Glomerular endothelial cell (primary cell): Measurements from ENCODE around the gene FBXL22. TPM values are rescaled to one million over a fixed set of nuclear protein-coding genes. Genes with fewer than 3 reads are reported as not detected.
A peak's percentile ranks its signal among the peaks of the same experiment; 100 is the strongest.

Experiments
- DNase-seq: peaks from one replicate; pipeline ENCODE4 v3.0.0-alpha.2; 2011; ENCODE audit warnings: low read depth, low spot score; ENCODE audit errors: extremely low read depth
- total RNA-seq: library from RNA; depleted of rRNA; stranded (reverse); fragments of >200 nt; gene quantifications from 2 replicates; pipeline ENCODE4 v1.2.3, GENCODE V29; 2015

FBXL22 gene
- total RNA-seq, 1 donor from 2014 or later = 0.12 TPM

DNA sequence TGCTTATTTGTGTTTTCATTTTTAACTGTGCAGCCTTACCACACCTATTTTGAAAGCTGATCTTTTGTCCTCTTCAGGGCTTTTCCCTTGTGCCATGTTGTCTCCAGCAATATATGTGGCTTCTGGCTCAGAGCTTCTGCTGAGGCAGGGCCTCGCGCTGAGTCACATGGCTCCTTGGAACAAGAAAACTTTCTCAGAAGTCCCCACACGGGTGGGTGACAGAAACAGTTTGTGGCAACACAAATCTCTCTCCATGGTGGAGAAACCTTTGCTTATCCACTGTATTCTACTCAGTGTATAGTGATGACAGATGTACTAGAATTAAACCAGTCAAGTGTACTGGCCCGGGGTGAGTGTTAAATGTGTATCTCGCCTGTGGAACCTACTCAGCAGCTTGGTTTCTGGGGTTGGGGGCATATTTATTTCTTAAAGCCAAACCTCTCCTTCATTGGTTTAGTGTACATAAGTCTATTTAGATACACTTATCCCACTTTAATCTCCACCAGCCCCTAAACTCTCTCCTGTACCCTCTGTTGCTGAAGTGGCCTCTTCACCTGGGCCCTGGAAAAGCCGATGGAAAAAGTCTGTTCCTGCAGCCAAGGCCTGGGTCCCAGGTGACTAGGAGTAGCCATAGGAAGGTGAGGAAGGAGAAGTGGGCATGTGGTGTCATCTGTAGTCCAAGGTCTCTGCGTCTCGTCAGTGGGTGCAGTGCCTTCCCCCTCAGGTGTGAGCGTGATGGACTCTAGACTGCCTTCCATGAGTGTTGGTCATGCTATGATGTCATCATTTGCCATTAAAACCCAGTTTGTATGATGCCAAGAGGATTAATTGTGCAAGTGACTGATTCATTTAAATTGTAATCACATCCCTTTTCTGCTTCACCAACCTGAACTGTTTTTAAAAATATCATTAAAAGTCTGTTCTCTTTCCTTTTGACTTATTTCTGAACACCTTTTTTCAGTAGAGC, 3.2 kb upstream of the FBXL22 start:
- DNase-seq = no peak

DNA sequence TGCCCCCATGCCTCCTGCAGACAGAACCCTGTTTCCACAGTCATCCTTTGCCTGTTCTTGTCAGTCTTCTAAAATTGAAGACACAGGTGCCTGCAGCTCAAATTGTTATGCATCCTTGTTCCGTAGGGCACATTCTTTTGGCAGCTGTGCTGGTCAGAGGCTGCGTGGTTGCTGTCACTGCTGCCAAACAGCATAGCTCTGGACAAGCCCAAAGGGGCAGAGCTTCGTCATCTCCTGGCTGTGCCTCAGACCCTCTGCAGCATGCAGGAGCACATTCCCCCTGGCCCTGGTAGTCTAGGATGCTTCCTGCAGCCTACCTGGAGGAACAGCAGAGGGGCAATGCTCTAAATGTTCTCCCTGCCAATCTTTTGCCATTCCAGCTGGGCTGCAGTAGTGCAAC, 2.1 kb upstream of the FBXL22 start:
- DNase-seq = no peak

DNA sequence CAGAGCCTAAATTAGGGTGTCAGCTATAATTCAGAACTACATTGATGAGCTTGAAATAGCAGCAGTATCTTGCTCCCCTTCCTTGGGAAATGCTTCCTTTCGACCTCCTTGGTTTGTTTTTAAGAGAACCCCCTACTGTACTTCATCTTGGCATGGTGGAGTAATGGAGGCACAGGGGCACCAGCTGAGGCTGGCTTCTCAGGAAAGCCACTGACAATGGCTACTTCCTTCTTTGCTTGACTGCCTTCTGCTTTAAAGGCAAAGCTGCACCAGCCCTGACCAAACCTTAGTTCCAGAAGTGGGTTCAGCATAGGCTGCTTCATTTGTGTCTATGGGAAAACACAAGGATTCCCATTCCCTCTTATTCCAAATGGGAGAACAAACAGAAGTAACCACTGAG, 1.5 kb upstream of the FBXL22 start:
- DNase-seq = no peak

DNA sequence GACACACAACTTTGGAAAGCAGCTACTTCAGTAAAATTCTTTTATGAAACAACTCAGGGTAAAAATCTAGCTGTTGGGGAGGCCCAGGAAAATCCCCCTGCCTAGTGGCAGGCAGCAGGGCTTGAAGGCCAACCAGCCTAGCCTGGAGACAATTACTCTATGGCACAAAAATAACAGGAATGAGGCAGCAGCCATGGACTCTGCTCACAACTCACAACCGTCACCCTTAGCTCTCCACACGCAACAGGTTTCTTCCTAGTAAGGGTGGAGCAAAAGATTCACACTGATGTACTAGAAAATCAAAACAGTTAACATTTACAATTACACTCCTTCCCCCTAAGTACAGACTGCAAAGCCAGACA, 530 bp upstream of the FBXL22 start:
- DNase-seq = no peak

DNA sequence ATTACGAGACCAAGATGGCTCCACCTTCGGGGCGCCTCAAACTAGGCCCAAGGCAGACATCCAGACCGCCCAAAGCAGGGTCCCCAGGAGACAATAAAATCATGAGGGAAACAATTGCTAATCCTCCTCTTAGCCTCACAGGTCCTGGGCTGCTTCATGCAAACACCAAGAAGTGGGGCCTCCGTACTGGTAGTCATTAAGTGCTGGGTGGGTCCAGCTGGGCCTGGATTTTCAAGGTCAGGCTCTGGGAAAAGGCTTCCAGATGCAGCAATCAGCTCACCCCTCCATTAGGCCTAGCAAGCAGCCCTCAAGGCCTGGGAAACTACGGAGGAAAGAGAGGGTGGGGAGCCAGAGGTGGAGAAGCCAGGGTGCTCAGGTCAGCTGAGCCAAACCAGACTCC, 634 bp downstream of the FBXL22 start:
- DNase-seq = no peak

DNA sequence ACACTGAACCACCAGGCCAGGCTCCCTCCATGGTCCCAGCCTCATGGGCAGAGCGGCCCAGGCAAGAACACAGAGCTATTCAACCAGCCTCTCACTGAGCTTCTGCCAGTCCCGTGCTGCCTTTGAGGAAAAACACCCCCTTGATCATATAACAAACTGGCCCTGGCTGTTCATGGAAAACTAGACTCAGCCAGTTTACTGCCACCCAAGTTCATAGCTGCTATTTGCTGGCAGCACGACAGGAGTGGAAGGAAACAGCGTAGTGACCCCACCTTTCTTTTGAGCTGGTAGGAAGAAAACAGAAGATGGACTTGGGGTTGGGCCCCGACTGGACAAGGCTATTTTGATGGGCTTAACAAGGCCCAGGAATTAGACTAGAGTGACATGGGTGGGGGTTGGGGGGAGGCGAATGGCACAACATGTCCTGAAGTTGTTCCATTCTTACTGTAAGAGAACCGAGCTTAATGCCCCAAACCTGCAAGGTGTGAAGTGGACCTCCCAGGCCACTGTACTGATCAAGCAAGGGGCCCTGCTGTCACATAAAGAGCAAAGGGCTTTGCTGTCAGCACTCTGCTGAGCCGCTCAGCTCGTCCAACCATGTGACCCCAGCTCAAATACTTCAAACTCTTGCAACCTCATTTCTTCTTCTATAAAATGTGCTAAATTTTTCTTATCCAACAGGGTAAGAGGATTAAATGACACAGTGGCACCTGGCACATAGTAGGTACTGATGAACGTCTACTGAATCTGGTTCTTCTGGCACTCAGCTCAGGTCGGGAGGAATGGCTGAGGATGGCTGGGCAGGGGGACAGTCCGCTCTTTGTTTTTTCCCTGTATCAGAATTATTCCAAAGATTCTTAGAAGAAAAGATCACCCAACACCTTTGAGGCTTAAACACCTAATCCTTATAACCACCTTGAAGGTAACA, 1.6 kb downstream of the FBXL22 start:
- DNase-seq = no peak

DNA sequence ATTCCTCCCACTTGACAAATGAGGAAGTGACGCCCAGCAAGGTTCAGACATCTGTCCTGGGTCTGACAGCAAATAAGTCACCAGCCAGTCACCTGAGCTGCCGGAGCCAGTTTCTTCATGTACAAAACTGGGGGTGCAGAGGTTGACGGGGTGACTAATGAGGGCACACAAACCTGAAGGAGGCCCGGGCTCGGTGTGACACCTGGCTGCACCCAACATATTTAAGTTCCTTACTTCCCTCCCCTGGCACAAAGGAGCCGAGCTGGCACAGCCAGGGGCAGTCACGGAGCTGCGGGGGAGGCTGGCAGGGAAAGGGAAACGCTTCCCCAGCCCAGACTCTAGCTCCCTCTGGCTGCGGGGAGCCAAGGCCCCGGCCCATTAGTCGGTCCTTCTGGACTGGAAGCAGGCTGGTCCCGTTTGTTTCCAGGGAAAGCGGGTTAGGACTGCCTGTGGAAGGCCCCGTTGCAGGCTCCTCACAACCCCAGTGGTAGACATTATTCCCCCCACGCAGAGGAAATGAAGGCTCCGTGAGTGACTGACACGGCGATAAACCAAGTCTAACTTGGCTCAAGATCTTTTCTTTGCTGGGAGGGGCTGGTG, 2.3 kb downstream of the FBXL22 start:
- no peak for DNase-seq

DNA sequence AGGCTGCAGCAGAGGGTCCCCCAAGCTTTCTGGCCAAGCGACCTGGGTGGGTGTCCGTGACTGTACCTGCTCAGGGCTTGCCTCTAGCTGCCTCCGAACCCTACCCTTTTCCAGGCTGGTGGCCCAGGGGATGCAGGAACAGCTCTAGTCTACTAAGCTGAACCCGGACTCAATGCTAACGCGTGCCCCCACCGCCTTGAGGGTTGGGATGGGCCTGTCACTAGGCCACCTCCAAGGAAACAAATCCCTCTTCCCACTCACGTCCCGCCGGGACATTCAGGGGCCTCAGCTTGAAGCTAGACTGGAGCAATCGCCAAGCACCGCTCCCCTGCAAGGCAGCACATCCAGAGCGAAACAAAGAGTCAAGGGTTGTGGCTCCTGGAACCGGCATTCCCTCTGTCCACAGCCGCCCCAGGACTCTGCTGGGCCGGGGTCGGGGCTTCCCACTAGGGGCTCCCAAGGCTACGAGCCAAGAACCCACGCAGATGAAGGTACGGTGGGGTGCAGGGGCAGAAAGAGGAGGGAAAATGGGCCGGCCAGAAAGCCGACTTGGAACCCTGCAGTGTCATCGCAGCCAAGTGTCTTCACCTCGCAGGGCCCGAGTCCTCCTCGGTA, 2.9 kb downstream of the FBXL22 start:
- no peak for DNase-seq

DNA sequence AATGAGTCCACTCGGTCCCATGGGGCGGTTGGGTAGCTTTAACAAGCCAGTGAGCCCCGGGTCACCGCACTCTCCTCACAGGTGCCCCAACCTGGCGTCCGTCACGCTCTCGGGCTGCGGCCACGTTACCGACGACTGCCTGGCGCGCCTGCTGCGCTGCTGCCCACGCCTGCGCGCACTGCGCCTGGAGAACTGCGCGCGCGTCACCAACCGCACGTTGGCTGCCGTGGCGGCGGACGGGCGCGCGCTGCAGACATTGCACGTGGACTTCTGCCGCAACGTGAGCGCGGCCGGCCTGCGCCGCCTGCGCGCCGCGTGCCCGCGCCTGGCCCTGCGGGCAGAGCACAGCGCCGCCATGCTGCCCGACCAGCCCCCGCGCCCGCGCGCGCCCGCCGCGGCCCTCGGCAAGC, 3.4 kb downstream of the FBXL22 start:
- DNase-seq = no peak

DNA sequence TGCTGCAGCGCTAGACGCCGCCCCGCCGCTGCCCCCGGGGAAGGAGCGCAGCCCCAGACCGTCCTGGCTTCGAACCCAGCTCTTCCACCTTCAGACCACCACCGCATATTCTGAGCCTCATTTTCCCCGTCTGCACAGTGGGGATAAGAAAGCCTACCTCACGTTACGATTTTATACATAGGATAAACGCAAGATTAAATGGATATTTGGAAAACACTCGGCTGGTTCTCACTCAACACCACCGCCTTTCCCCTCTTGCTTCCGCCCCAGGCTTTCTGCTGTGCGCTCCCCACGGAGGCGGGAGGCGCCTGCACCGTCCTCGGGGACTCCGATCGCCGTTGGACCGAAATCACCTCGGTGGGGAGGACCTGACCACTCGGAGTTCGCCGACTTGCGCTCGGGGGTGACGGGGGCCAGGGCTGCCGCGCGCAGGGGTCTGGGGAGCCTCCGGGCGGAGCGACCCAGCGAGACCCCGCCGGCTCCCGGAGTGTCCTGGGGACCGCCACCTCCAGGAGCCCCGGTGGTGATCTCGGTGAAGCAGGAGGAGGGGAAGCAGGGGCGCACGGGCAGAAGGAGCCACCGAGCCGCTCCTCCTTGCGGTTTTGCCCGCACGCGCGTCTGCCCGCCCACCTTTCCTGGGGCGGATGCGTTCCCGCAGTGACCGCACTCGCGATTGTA, 4.0 kb downstream of the FBXL22 start:
- no peak for DNase-seq

DNA sequence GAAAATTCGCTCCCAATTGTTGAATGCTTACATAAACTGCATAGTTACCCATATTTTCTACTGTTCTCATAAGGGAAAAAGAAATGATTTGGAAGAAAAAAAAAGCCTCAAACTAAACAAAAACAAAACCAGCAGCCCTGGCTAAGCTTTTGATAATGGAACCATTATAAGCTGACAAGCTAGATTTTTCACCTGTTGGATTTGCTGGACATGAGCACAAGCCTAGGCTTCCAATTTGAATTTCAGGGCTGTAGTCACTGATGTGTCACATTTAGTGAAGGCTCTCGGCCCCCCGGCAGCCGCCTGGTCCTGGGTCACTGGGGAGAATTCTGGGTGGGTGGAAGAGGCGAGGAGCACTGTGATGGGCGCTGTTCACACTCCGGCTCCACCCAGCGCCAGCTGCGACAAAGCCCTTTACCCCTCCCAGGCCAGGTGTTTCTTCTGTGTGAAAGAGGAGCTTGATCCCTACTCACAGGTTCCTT, 4.6 kb downstream of the FBXL22 start:
- DNase-seq = no peak

DNA sequence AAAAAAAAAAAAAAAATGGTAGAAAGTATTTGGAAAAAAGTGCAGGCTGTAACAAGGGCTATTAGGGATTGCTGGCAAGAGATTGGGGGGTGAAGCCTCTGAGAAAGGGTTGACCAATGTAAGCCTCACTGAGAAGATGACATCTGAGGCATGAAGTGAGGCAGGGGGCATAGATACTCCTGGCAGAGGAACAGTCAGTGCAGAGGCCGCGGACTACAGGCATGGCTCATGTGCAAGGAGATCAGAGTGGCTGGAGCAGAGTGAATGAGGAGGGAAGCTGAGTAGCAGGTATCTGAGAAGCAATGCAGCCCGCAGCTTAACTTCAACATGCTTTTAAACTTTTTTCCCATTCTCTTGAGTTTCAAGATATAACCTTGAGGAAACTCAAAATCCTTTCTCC, 5.4 kb downstream of the FBXL22 start:
- DNase-seq = no peak

DNA sequence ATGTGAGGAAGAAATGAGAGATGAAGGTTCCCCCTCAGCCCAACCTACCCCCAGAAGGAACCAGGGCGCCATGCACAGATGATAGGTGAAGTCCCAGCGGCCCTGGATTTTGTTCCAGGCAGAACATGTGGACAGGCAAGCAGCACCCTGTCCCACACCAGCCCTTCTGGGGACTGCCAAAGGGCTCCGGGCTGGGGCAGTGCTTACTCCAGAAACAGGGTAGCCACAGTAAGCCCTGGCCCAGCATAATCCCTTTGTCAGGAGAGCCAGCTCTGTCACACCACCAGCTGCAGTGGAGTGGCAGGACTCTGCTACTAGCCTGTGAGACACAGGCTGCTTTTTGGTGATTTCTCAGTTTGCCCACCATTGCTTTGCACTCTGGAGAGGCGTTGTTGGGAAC, 6.3 kb downstream of the FBXL22 start:
- no peak for DNase-seq

DNA sequence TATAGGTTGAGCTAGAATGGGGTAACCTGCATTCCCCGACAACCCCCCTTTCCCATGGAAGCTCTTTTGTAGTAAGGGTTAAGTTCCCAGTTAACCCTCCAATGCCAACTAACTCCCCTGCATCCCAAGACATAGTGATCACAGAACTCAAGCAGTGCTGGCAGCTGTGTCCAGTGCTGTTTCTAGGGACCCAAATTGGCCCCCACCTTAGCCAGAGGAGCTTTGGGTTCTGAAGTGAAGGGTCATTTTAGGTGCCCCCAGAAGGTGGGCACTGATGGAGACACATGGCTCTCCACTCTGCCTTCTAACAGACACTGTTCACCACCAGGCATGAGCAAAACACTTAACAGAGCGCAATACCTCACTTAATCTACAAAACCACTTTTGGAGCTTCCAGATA, 7.1 kb downstream of the FBXL22 start:
- no peak for DNase-seq

DNA sequence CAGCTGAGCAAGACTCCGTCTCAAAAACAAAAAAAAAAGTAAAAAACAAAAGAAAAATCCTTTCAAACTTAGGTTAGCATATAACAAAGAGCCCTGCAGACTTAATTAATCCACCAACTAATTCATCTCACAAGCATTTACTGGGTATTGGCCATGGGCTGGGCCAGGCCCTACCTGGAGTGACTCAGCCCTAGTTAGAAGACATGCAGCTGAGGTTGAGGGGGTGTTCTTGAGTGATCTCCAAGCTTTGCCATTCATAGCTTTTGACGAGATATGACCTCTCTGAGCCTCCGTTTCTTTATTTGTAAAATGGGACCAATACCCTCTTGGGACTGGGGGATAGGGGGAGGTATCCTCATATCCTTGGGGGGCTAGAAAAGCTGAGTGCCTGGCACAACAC, 7.8 kb downstream of the FBXL22 start:
- DNase-seq = no peak

DNA sequence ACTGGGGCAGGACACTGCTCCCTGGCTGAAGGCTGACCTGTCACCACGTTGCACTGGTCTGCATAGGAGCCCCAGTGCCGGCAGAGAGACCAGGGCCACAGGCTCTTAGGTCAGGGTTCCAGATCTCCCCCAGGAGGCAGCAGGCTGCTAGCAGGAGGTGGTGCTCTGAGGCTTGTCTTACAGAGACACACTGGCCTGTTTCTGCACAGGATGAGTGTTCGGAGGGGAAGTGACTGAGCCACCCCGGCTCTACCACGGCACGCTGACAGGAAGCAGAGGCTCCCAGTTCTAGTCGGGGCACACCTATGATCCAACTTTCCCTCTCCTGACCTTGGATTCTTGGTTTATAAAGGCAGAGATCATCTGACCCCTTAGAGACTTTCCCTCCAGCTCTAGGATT, 8.6 kb downstream of the FBXL22 start:
- no peak for DNase-seq

DNA sequence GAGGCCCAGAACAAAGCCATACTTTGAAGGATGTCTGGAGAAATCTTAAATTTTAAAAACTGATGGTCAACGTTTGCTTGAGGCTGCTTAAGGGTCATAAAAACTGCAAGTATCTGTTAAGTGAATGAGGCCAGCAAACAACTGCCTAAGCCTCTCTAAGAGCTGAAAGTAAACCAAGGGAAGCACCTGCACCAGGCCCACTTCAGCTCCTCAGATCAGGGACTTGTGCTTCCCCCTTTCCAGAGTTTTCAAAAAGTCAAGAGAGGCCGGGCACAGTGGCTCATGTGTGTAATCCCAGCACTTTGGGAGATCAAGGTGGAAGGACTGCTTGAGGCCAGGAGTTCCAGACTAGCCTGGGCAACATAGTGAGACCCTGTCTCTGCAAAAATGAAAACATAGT, 9.1 kb downstream of the FBXL22 start:
- no peak for DNase-seq

DNA sequence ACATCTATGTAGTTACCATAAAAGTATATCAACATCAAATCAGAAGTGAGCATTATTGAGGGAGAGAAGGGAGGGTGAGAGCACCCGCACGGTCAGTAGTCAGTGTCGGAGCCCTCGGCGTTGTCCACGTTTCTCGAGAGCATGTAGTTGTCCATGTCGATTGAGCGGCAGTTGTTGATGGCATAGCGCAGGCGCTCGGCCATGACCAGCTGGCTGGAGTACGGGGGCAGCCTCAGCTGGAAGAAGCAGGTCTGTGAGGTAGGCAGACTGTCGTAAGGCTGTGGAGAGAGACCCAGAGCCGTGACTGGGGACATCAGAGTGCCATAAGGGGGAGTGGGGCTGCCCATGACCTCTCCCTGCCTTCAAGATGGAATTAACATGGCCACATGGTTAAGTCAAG, 11.8 kb downstream of the FBXL22 start:
- DNase-seq = no peak

DNA sequence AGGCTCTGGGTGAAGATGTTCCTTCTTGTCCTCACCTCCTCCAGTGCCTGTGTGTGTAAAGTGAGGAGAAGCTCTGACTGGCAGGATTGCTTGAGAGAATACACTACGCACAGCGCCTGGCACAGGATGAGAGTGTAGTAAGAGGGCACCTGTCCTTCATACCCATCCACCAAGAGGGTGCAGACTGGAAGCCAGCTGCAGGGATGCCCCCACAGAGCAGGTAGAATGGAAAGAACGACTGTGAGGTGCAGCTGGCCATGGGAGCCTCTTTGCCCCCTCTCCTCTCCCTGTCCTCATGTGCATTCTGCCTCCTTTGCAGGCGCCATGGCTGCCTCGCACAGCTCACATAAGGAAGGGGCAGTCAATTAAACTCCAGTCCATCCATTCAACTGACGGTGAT, 12.3 kb downstream of the FBXL22 start:
- DNase-seq = no peak

DNA sequence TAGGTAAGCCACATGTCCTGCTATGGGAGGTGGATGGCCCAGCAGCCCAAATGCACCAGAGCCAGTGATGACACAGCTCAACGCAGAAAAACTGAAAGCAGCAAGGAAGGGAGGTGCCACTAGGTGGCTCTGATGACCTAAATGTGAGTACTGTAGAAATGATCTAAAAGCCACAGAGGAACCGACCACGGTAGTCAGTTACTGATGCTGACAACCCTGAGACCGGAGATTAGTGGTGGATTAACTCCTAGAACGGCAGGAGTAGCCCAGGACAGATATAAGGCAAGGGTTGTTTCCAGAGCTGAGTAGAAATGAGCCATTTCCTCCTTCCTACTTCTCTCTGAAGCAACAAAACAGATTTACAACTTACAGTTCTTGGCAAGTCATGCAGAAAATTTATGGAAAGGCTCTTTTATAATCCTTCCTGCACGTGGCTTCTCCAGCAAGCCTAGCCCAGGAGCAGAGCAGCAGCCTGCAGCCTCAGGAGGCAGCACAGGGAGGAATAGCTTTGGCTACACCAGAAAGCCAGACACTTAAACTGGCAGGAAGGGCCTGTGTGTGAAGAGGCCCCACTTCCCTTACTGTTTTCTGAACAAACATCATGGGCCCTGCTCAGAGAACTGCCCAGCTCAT, 13.1 kb downstream of the FBXL22 start:
- peak; percentile 44 for DNase-seq
